Measurements from ENCODE around the gene HOXB9. TPM values are rescaled to one million over a fixed set of nuclear protein-coding genes. Genes with fewer than 3 reads are reported as not detected.

The HOXB9 gene
- total RNA-seq, 3 donors from 2014 or later (not counting 1 experiment from before 2014, with no cell fraction given), result 0.12 to 1.0 (median 0.18) TPM

GRCh38 chr17:48608494-48608834, 17.7 kb downstream of the HOXB9 start:
- H3K27me3 ChIP-seq (ENCODE audit: control insufficient read depth, insufficient read depth, low read length), result peaks cover 39% of the 10 kb centered on the region
- no peaks in the 10 kb centered on the region for H3K36me3 ChIP-seq (ENCODE audit: control insufficient read depth, insufficient read depth, low read length)
- ATAC-seq (no peak), DNase-seq (no peak)
- no peak overlapping the region for H3K4me3 ChIP-seq (ENCODE audit: low read length)
- Mint-ChIP-seq H3K9me3 (no peaks in the 10 kb centered on the region), H3K36me3 (no peaks in the 10 kb centered on the region), H3K27me3 (ENCODE audit: low read depth in 2 of 2) (peaks cover 20 to 47% of the 10 kb centered on the region in 2 donors), H3K4me1 (peaks cover 26 to 30% of the 10 kb centered on the region in 2 donors), H3K4me3 (no peak overlapping the region), H3K27ac (no peak overlapping the region)
- intact Hi-C loops (cut with micrococcal nuclease), result no loop called here
- no peaks in the 10 kb centered on the region for H3K9me3 ChIP-seq (ENCODE audit: control insufficient read depth, insufficient read depth, low read length)
- TF ChIP-seq CTCF (IDR thresholded peaks at IDR 0.05), result no peak
- H3K27ac ChIP-seq (ENCODE audit: low read length), result no peak overlapping the region
- WGBS (ENCODE audit: insufficient coverage), result 94% methylated on average over 1 of the region's 1 CpG
- H3K4me1 ChIP-seq (ENCODE audit: control insufficient read depth, insufficient read depth, low read length), result peaks cover 41% of the 10 kb centered on the region

- Histone ChIP-seq H3K27ac (ENCODE audit: low read length) (no peak overlapping the region), H3K27me3 (ENCODE audit: control insufficient read depth, insufficient read depth, low read length) (peaks cover 47% of the 10 kb centered on the region), H3K9me3 (ENCODE audit: control insufficient read depth, insufficient read depth, low read length) (no peaks in the 10 kb centered on the region), H3K36me3 (ENCODE audit: control insufficient read depth, insufficient read depth, low read length) (no peaks in the 10 kb centered on the region), H3K4me1 (ENCODE audit: control insufficient read depth, insufficient read depth, low read length) (peaks cover 37% of the 10 kb centered on the region), H3K4me3 (ENCODE audit: low read length) (no peak overlapping the region)
- no peak overlapping the region for H3K4me3 Mint-ChIP-seq
- H3K27me3 Mint-ChIP-seq (ENCODE audit: low read depth in 2 of 2), result peaks cover 26 to 52% of the 10 kb centered on the region in 2 donors
- DNase-seq (no peak), ATAC-seq (no peak)
- 94% methylated on average over 8 of the region's 9 CpGs for WGBS (ENCODE audit: insufficient coverage)
- H3K27ac Mint-ChIP-seq, result no peak overlapping the region
- TF ChIP-seq CTCF (IDR thresholded peaks at IDR 0.05), result no peak
- H3K36me3 Mint-ChIP-seq, result no peaks in the 10 kb centered on the region
- H3K9me3 Mint-ChIP-seq, result no peaks in the 10 kb centered on the region
- intact Hi-C loops (cut with micrococcal nuclease), result no loop called here
- peaks cover 13 to 22% of the 10 kb centered on the region in 2 donors for H3K4me1 Mint-ChIP-seq
These were observed 19.1 kb downstream of the HOXB9 start for GRCh38 chr17:48606892-48607614.

GRCh38 chr17:48605991-48606891, 19.9 kb downstream of the HOXB9 start:
- no peak for ATAC-seq
- Mint-ChIP-seq H3K27ac (no peak overlapping the region), H3K36me3 (no peaks in the 10 kb centered on the region), H3K9me3 (no peaks in the 10 kb centered on the region), H3K4me3 (no peak overlapping the region), H3K4me1 (peaks cover 6 to 14% of the 10 kb centered on the region in 2 donors), H3K27me3 (ENCODE audit: low read depth in 2 of 2) (peaks cover 32 to 58% of the 10 kb centered on the region in 2 donors)
- intact Hi-C loops (cut with micrococcal nuclease), result no loop called here
- Histone ChIP-seq H3K36me3 (ENCODE audit: control insufficient read depth, insufficient read depth, low read length) (no peaks in the 10 kb centered on the region), H3K27me3 (ENCODE audit: control insufficient read depth, insufficient read depth, low read length) (peaks cover 52% of the 10 kb centered on the region), H3K4me3 (ENCODE audit: low read length) (no peak overlapping the region), H3K9me3 (ENCODE audit: control insufficient read depth, insufficient read depth, low read length) (no peaks in the 10 kb centered on the region), H3K4me1 (ENCODE audit: control insufficient read depth, insufficient read depth, low read length) (peaks cover 37% of the 10 kb centered on the region), H3K27ac (ENCODE audit: low read length) (no peak overlapping the region)
- TF ChIP-seq CTCF (IDR thresholded peaks at IDR 0.05), result no peak
- WGBS (ENCODE audit: insufficient coverage), result 93% methylated on average over 41 of the region's 41 CpGs
- no peak for DNase-seq

All from natural killer cell (primary cell).